ENCODE data around the gene ZNF512B. TPM values are rescaled to one million over a fixed set of nuclear protein-coding genes. Genes with fewer than 3 reads are reported as not detected.

Gene ZNF512B
- total RNA-seq, 1 experiment from 2014 or later = 10.3 TPM

DNA sequence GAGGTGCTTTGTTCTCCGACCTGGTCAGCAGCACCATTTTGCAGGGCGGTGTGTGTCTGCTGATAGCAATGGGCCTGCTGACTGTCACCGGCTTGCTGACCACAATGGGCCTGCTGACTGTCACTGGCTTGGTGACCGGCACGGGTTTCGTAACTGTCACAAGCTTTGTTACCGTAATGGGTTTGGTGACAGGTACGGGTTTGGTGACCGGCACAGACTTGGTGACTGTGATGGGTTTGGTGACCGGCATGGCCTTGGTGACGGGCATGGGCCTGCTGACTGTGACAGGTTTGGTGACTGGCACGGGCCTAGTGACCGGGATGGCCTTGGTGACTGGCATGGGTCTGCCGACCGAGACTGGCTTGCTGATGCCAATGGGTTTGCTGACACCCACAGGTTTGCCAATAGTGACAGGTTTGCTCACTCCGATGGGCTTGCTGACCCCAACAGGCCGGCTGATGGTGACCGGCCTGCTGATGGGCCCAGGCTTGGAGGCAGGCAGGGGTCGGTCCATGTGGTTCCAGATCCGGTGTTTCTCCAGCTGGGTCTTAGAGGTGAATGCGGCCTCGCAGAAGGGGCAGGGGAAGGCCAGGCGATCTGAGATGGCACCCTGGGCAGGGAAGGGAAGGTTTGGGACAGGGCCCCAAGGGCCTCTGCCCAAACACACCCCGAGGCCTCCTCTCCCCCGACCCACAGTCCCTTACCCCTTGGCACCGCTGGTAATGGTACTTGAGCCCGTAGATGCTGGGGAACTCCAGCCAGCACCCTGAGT is 3.4 kb downstream of the ZNF512B start:
- no peak overlapping the region for H3K27ac ChIP-seq (ENCODE audit: low read depth, low read length)
- no peak overlapping the region for H3K9ac ChIP-seq (ENCODE audit: low read length)
- TF ChIP-seq EZH2 (IDR thresholded peaks at IDR 0.05) (no peak), FOSL1 (IDR thresholded peaks at IDR 0.05; ENCODE audit: low read depth) (no peak)
- DNase-seq (ENCODE audit: low read depth, low spot score) = no peak
- no TSS peak for BruUV-seq (replicated peaks)
- ChIA-PET CTCF (no interaction called here), RAD21 (ENCODE audit: low non-redundant PET in 1 of 2, low total read pairs in 2 of 2, uncharacterized antibody in 2 of 2, unreplicated experiment in 2 of 2) (no interaction called here), POLR2A (no interaction called here)
- ATAC-seq = no peak
- H2AFZ ChIP-seq (ENCODE audit: low read depth, low read length, poor library complexity, severe bottlenecking) = no peak overlapping the region
- H3K79me2 ChIP-seq (ENCODE audit: insufficient read depth, low read length) = peaks cover 4% of the 10 kb centered on the region; the same call in 1 of the 2 replicates
- H3K9me3 ChIP-seq (ENCODE audit: control insufficient read depth in 1 of 2, insufficient read depth in 1 of 2, low read depth in 1 of 2, low read length in 2 of 2) = no peaks in the 10 kb centered on the region
- H3K27me3 ChIP-seq (ENCODE audit: insufficient read depth, low read length) = no peaks in the 10 kb centered on the region
- H3K4me1 ChIP-seq (ENCODE audit: control insufficient read depth in 1 of 2, insufficient read depth in 2 of 2, low read length in 2 of 2) = peaks cover 15 to 20% of the 10 kb centered on the region in 2 experiments; a peak in 3 of 4 replicates
- H3K36me3 ChIP-seq (ENCODE audit: control insufficient read depth in 1 of 2, insufficient read depth in 2 of 2, low read length in 2 of 2) = peaks cover 0 to 5% of the 10 kb centered on the region in 2 experiments; a peak in 2 of 4 replicates
- H4K20me1 ChIP-seq (ENCODE audit: insufficient read depth) = no peaks in the 10 kb centered on the region
- no peak overlapping the region for H3K4me3 ChIP-seq (replicated peaks in 1 of 2; ENCODE audit: low read depth in 1 of 2, low read length in 2 of 2)
- intact Hi-C loops (cut with micrococcal nuclease) = no loop called here
- no peak overlapping the region for H3K4me2 ChIP-seq (ENCODE audit: low read length)
- H3K9me2 ChIP-seq (ENCODE audit: insufficient read depth) = no peaks in the 10 kb centered on the region

DNA sequence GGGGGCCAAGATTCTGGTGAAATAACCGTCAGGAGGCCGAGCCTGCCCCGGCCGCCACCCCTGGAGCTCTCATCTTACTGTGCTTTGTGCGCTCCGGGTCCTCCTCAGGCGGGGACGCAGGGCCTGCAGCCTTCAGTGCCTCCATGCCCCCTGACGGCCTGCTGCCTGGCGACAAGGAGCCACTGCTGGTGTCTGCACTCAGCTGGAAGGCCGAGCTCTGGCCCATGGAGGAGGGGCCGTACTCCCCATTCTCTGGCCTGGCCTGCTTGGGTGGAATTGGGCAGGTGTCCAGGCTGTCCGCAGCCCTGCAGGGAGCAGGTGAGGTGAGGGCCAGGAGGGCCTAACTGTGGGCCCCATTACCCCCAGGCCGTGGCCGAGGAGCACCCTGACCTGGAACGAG is 5.3 kb downstream of the ZNF512B start:
- DNase-seq (ENCODE audit: low read depth, low spot score) (no peak), ATAC-seq (no peak)
- no peaks in the 10 kb centered on the region for H3K9me2 ChIP-seq (ENCODE audit: insufficient read depth)
- H3K79me2 ChIP-seq (ENCODE audit: insufficient read depth, low read length) = peaks cover 4% of the 10 kb centered on the region; the same call in 1 of the 2 replicates
- no peak overlapping the region for H3K4me2 ChIP-seq (ENCODE audit: low read length)
- no peak overlapping the region for H2AFZ ChIP-seq (ENCODE audit: low read depth, low read length, poor library complexity, severe bottlenecking)
- intact Hi-C loops (cut with micrococcal nuclease) = no loop called here
- ChIA-PET POLR2A (no interaction called here), CTCF (no interaction called here), RAD21 (ENCODE audit: low non-redundant PET in 1 of 2, low total read pairs in 2 of 2, uncharacterized antibody in 2 of 2, unreplicated experiment in 2 of 2) (no interaction called here)
- peaks cover 10 to 11% of the 10 kb centered on the region in 2 experiments; a peak in 3 of 4 replicates for H3K4me1 ChIP-seq (ENCODE audit: control insufficient read depth in 1 of 2, insufficient read depth in 2 of 2, low read length in 2 of 2)
- H3K36me3 ChIP-seq (ENCODE audit: control insufficient read depth in 1 of 2, insufficient read depth in 2 of 2, low read length in 2 of 2) = peaks cover 0 to 5% of the 10 kb centered on the region in 2 experiments; a peak in 2 of 4 replicates
- H4K20me1 ChIP-seq (ENCODE audit: insufficient read depth) = no peaks in the 10 kb centered on the region
- H3K9me3 ChIP-seq (ENCODE audit: control insufficient read depth in 1 of 2, insufficient read depth in 1 of 2, low read depth in 1 of 2, low read length in 2 of 2) = no peaks in the 10 kb centered on the region
- H3K27me3 ChIP-seq (ENCODE audit: insufficient read depth, low read length) = no peaks in the 10 kb centered on the region
- no peak overlapping the region for H3K4me3 ChIP-seq (replicated peaks in 1 of 2; ENCODE audit: low read depth in 1 of 2, low read length in 2 of 2)
- BruUV-seq (replicated peaks) = no TSS peak
- no peak overlapping the region for H3K9ac ChIP-seq (ENCODE audit: low read length)
- H3K27ac ChIP-seq (ENCODE audit: low read depth, low read length) = no peak overlapping the region
- no peak for TF ChIP-seq JUND (IDR thresholded peaks at IDR 0.05)
- TF ChIP-seq SIN3A (IDR thresholded peaks at IDR 0.05; ENCODE audit: low read depth) = no peak
- TF ChIP-seq, protein P1, sequence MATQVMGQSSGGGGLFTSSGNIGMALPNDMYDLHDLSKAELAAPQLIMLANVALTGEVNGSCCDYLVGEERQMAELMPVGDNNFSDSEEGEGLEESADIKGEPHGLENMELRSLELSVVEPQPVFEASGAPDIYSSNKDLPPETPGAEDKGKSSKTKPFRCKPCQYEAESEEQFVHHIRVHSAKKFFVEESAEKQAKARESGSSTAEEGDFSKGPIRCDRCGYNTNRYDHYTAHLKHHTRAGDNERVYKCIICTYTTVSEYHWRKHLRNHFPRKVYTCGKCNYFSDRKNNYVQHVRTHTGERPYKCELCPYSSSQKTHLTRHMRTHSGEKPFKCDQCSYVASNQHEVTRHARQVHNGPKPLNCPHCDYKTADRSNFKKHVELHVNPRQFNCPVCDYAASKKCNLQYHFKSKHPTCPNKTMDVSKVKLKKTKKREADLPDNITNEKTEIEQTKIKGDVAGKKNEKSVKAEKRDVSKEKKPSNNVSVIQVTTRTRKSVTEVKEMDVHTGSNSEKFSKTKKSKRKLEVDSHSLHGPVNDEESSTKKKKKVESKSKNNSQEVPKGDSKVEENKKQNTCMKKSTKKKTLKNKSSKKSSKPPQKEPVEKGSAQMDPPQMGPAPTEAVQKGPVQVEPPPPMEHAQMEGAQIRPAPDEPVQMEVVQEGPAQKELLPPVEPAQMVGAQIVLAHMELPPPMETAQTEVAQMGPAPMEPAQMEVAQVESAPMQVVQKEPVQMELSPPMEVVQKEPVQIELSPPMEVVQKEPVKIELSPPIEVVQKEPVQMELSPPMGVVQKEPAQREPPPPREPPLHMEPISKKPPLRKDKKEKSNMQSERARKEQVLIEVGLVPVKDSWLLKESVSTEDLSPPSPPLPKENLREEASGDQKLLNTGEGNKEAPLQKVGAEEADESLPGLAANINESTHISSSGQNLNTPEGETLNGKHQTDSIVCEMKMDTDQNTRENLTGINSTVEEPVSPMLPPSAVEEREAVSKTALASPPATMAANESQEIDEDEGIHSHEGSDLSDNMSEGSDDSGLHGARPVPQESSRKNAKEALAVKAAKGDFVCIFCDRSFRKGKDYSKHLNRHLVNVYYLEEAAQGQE (IDR thresholded peaks at IDR 0.05; ENCODE audit: low read depth) = no peak
- no peak for TF ChIP-seq EZH2phosphoT487 (IDR thresholded peaks at IDR 0.05; ENCODE audit: borderline replicate concordance)
- no peak for TF ChIP-seq EGR1 (IDR thresholded peaks at IDR 0.05; ENCODE audit: low read depth)
- TF ChIP-seq ELF1 (IDR thresholded peaks at IDR 0.05; ENCODE audit: borderline replicate concordance, low read depth) = no peak
- TF ChIP-seq, protein P2, sequence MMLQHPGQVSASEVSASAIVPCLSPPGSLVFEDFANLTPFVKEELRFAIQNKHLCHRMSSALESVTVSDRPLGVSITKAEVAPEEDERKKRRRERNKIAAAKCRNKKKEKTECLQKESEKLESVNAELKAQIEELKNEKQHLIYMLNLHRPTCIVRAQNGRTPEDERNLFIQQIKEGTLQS (IDR thresholded peaks at IDR 0.05) = no peak
- TF ChIP-seq ZNF274 (IDR thresholded peaks at IDR 0.05; ENCODE audit: low read depth, low read length) = no peak
- no peak for TF ChIP-seq SRF (IDR thresholded peaks at IDR 0.05; ENCODE audit: low read depth)
- TF ChIP-seq CBX3 (IDR thresholded peaks at IDR 0.05; ENCODE audit: low read depth) = no peak
- TF ChIP-seq CEBPB (IDR thresholded peaks at IDR 0.05; ENCODE audit: low read depth) = no peak
- no peak for TF ChIP-seq RAD21 (IDR thresholded peaks at IDR 0.05; ENCODE audit: low read depth)
- no peak for TF ChIP-seq YY1 (IDR thresholded peaks at IDR 0.05; ENCODE audit: extremely low read depth, insufficient replicate concordance, low read depth, low read length)
- TF ChIP-seq TCF7L2 (IDR thresholded peaks at IDR 0.05; ENCODE audit: borderline replicate concordance, extremely low read depth, insufficient read depth, insufficient read length) = no peak
- TF ChIP-seq, protein P3, sequence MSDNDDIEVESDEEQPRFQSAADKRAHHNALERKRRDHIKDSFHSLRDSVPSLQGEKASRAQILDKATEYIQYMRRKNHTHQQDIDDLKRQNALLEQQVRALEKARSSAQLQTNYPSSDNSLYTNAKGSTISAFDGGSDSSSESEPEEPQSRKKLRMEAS (IDR thresholded peaks at IDR 0.05) = no peak

All from HCT116 (cell line).